HepG2 (cell line): Measurements from ENCODE around the gene MT1M. TPM values are rescaled to one million over a fixed set of nuclear protein-coding genes. Genes with fewer than 3 reads are reported as not detected.

Experiments
- GATAD2A ChIP-seq: IDR thresholded peaks from 2 replicates; pipeline ENCODE4 v1.6.1; 2016
- HMG20A ChIP-seq: IDR thresholded peaks from 2 replicates; pipeline ENCODE4 v1.6.1; 2016; ENCODE audit warnings: borderline replicate concordance
- JUND ChIP-seq: sonication (generic); formaldehyde crosslinking; IDR thresholded peaks from 2 replicates; pipeline ENCODE4 v1.8.0; 2022; ENCODE audit warnings: mild to moderate bottlenecking, missing genetic modification reagents
- KDM2A ChIP-seq: sonication (generic); formaldehyde crosslinking; IDR thresholded peaks from 2 replicates; pipeline ENCODE4 v1.4.0; 2020; ENCODE audit warnings: low read depth, missing genetic modification reagents, borderline replicate concordance
- NFIC ChIP-seq: IDR thresholded peaks from 2 replicates; pipeline ENCODE4 v1.6.1; 2012; ENCODE audit warnings: mild to moderate bottlenecking, low read length, inconsistent platforms
- PAWR ChIP-seq: sonication (generic); formaldehyde crosslinking; IDR thresholded peaks from 2 replicates; pipeline ENCODE4 v1.4.0; 2020; ENCODE audit warnings: missing genetic modification reagents, mild to moderate bottlenecking, borderline replicate concordance
- RXRB ChIP-seq: IDR thresholded peaks from 2 replicates; pipeline ENCODE4 v1.6.1; 2016; ENCODE audit warnings: borderline replicate concordance, missing genetic modification reagents, missing compliant biosample characterization
- THYN1 ChIP-seq: sonication (generic); formaldehyde crosslinking; IDR thresholded peaks from 2 replicates; pipeline ENCODE4 v1.8.1; 2023; ENCODE audit warnings: low read depth, mild to moderate bottlenecking, moderate library complexity, missing genetic modification reagents, borderline replicate concordance
- ZFP90 ChIP-seq: sonication (generic); formaldehyde crosslinking; IDR thresholded peaks from 2 replicates; pipeline ENCODE4 v1.8.0; 2022; ENCODE audit warnings: missing genetic modification reagents, mild to moderate bottlenecking, inconsistent platforms, borderline replicate concordance
- ZKSCAN8 ChIP-seq: IDR thresholded peaks from 2 replicates; pipeline ENCODE4 v1.6.1; 2016; ENCODE audit warnings: borderline replicate concordance, missing genetic modification reagents, missing compliant biosample characterization
- ZNF446 ChIP-seq: sonication (generic); formaldehyde crosslinking; IDR thresholded peaks from 2 replicates; pipeline ENCODE4 v1.5.0; 2020; ENCODE audit warnings: mild to moderate bottlenecking, missing genetic modification reagents
- ZNF468 ChIP-seq: sonication (generic); formaldehyde crosslinking; IDR thresholded peaks from 2 replicates; pipeline ENCODE4 v1.8.0; 2022; ENCODE audit warnings: mild to moderate bottlenecking, moderate library complexity, missing genetic modification reagents
- ZZZ3 ChIP-seq: sonication (generic); formaldehyde crosslinking; IDR thresholded peaks from 2 replicates; pipeline ENCODE4 v1.4.0; 2020; ENCODE audit warnings: missing genetic modification reagents, mild to moderate bottlenecking, borderline replicate concordance
- polyA plus RNA-seq, 8 experiments: library from polyadenylated mRNA; depleted of rRNA in 3 of 8; stranded (reverse) in 7 of 8; unstranded in 1 of 8; fragments of >200 nt; fragmentation: Illumina TruSeq in 4 of 8; extraction: Trizol in 4 of 8; gene quantifications; 2 replicates each; pipeline versions ENCODE4 v1.2.1 to v1.2.3, GENCODE V29; 2011 to 2016; ENCODE audit warnings: low read depth in 4 of 8, missing spikeins in 1 of 8, mixed read lengths in 1 of 8; ENCODE audit not compliant: insufficient read depth in 1 of 8
- total RNA-seq, 5 experiments: library from RNA; depleted of rRNA; stranded (reverse); fragments of >200 nt; fragmentation: Illumina TruSeq; extraction: Trizol; gene quantifications; 2 replicates each; pipeline ENCODE4 v1.2.3, GENCODE V29; 2016; ENCODE audit warnings: low read depth in 1 of 5
- TF ChIP-seq, protein P1 (sequence below): IDR thresholded peaks from 2 replicates; pipeline ENCODE4 v1.6.1; 2016; ENCODE audit warnings: low read depth
- TF ChIP-seq, protein P2 (sequence below): fragments of 450-650 bp; IDR thresholded peaks from 2 replicates; pipeline ENCODE4 v1.6.1; 2017
- TF ChIP-seq, protein P3 (sequence below): fragments of 450-650 bp; IDR thresholded peaks from 2 replicates; pipeline ENCODE4 v1.6.1; 2017; ENCODE audit warnings: mild to moderate bottlenecking
- TF ChIP-seq, protein P4 (sequence below): IDR thresholded peaks from 2 replicates; pipeline ENCODE4 v1.6.1; 2018; ENCODE audit warnings: missing genetic modification reagents
- TF ChIP-seq, protein P5 (sequence below): sonication (generic); formaldehyde crosslinking; IDR thresholded peaks from 2 replicates; pipeline ENCODE4 v1.8.1; 2023; ENCODE audit warnings: mild to moderate bottlenecking, inconsistent platforms, moderate library complexity, missing genetic modification reagents, borderline replicate concordance
- TF ChIP-seq, protein P6 (sequence below): IDR thresholded peaks from 2 replicates; pipeline ENCODE4 v1.6.1; 2016; ENCODE audit warnings: mild to moderate bottlenecking, missing biosample characterization, missing genetic modification reagents

The MT1M gene
- total and polyA plus RNA-seq, 2 of the 13 experiments (the other 11 are each of a cell fraction or from before 2014, with no cell fraction given): 4.6 TPM; not detected in 1

DNA sequence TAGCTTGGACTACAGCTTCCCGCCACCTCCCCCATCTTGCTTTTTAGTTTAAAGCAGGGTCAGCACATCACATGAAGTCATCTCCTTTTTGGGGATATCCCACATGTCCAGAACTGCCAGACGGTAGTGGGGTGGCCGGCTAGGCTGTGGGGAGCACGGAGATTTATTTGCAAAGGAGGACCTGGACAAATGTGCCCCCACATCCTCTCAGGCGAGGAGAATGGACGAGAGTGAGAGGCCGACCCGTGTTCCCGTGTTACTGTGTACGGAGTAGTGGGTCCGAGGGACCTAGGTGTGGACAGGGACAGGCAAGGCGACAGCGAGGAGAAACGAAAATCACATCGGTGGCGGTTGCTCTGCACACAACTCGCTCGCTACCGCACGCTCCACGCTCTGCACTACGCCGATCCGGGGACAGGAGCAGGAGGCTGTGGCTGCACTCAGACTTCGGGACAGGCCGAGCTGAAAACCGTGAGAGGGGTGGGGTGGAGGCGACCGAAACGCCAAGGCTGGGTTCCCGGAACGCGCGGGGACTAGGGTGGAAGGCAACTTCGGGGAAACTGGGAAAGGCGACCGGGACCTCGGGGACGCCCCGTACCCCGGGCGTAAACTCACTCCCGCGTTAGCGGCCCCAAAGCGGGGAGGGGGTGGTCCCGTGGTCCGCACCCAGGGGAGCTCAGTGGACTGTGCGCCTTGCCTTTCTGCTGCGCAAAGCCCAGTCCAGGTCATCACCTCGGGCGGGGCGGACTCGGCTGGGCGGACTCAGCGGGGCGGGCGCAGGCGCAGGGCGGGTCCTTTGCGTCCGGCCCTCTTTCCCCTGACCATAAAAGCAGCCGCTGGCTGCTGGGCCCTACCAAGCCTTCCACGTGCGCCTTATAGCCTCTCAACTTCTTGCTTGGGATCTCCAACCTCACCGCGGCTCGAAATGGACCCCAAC is 5.6 kb downstream of the MT1M start, which contains the start of gene MT1A (continued):
- TF ChIP-seq, protein P1, sequence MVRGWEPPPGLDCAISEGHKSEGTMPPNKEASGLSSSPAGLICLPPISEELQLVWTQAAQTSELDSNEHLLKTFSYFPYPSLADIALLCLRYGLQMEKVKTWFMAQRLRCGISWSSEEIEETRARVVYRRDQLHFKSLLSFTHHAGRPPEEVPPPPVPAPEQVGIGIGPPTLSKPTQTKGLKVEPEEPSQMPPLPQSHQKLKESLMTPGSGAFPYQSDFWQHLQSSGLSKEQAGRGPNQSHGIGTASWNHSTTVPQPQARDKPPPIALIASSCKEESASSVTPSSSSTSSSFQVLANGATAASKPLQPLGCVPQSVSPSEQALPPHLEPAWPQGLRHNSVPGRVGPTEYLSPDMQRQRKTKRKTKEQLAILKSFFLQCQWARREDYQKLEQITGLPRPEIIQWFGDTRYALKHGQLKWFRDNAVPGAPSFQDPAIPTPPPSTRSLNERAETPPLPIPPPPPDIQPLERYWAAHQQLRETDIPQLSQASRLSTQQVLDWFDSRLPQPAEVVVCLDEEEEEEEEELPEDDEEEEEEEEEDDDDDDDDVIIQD (CRISPR knock-in tag): no peak
- no peak for TF ChIP-seq ZKSCAN8
- TF ChIP-seq, protein P2, sequence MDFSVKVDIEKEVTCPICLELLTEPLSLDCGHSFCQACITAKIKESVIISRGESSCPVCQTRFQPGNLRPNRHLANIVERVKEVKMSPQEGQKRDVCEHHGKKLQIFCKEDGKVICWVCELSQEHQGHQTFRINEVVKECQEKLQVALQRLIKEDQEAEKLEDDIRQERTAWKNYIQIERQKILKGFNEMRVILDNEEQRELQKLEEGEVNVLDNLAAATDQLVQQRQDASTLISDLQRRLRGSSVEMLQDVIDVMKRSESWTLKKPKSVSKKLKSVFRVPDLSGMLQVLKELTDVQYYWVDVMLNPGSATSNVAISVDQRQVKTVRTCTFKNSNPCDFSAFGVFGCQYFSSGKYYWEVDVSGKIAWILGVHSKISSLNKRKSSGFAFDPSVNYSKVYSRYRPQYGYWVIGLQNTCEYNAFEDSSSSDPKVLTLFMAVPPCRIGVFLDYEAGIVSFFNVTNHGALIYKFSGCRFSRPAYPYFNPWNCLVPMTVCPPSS: no peak
- TF ChIP-seq PAWR (CRISPR knock-in tag): no peak
- no peak for TF ChIP-seq NFIC
- no peak; the same call in 1 of the 2 replicates for TF ChIP-seq ZFP90 (CRISPR knock-in tag)
- peak; percentile 31; the same call in 1 of the 2 replicates for TF ChIP-seq RXRB (CRISPR knock-in tag)
- TF ChIP-seq HMG20A (CRISPR knock-in tag): no peak
- TF ChIP-seq ZNF468 (CRISPR knock-in tag): no peak
- TF ChIP-seq, protein P3, sequence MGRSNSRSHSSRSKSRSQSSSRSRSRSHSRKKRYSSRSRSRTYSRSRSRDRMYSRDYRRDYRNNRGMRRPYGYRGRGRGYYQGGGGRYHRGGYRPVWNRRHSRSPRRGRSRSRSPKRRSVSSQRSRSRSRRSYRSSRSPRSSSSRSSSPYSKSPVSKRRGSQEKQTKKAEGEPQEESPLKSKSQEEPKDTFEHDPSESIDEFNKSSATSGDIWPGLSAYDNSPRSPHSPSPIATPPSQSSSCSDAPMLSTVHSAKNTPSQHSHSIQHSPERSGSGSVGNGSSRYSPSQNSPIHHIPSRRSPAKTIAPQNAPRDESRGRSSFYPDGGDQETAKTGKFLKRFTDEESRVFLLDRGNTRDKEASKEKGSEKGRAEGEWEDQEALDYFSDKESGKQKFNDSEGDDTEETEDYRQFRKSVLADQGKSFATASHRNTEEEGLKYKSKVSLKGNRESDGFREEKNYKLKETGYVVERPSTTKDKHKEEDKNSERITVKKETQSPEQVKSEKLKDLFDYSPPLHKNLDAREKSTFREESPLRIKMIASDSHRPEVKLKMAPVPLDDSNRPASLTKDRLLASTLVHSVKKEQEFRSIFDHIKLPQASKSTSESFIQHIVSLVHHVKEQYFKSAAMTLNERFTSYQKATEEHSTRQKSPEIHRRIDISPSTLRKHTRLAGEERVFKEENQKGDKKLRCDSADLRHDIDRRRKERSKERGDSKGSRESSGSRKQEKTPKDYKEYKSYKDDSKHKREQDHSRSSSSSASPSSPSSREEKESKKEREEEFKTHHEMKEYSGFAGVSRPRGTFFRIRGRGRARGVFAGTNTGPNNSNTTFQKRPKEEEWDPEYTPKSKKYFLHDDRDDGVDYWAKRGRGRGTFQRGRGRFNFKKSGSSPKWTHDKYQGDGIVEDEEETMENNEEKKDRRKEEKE: no peak
- TF ChIP-seq GATAD2A (CRISPR knock-in tag): no peak
- TF ChIP-seq KDM2A (CRISPR knock-in tag): peak; percentile 58; the same call in 1 of the 2 replicates
- TF ChIP-seq JUND (CRISPR knock-in tag): no peak
- TF ChIP-seq, protein P4, sequence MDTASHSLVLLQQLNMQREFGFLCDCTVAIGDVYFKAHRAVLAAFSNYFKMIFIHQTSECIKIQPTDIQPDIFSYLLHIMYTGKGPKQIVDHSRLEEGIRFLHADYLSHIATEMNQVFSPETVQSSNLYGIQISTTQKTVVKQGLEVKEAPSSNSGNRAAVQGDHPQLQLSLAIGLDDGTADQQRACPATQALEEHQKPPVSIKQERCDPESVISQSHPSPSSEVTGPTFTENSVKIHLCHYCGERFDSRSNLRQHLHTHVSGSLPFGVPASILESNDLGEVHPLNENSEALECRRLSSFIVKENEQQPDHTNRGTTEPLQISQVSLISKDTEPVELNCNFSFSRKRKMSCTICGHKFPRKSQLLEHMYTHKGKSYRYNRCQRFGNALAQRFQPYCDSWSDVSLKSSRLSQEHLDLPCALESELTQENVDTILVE (CRISPR knock-in tag): no peak
- no peak for TF ChIP-seq ZNF446 (CRISPR knock-in tag)
- no peak for TF ChIP-seq THYN1
- TF ChIP-seq ZZZ3 (CRISPR knock-in tag): no peak
- TF ChIP-seq, protein P5, sequence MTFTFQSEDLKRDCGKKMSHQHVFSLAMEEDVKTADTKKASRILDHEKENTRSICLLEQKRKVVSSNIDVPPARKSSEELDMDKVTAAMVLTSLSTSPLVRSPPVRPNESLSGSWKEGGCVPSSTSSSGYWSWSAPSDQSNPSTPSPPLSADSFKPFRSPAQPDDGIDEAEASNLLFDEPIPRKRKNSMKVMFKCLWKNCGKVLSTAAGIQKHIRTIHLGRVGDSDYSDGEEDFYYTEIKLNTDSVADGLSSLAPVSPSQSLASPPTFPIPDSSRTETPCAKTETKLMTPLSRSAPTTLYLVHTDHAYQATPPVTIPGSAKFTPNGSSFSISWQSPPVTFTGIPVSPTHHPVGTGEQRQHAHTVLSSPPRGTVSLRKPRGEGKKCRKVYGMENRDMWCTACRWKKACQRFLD (CRISPR knock-in tag): peak; percentile 49; the same call in 1 of the 2 replicates
- TF ChIP-seq, protein P6, sequence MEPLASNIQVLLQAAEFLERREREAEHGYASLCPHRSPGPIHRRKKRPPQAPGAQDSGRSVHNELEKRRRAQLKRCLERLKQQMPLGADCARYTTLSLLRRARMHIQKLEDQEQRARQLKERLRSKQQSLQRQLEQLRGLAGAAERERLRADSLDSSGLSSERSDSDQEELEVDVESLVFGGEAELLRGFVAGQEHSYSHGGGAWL (CRISPR knock-in tag): no peak
